Neural progenitor cell (in vitro differentiated cells): ENCODE measurements around the gene ZNF747.

Experiments
- EZH2 ChIP-seq: fragments of 200-600 bp; sonication (generic); IDR thresholded peaks from 2 replicates; pipeline ENCODE4 v1.6.1; 2017; ENCODE audit warnings: antibody characterized with exemption, mild to moderate bottlenecking, moderate library complexity
- TF ChIP-seq, protein P1 (sequence below): fragments of 200-600 bp; sonication (generic); IDR thresholded peaks from 2 replicates; pipeline ENCODE4 v1.5.1; 2017; ENCODE audit warnings: antibody characterized with exemption, mild to moderate bottlenecking

DNA sequence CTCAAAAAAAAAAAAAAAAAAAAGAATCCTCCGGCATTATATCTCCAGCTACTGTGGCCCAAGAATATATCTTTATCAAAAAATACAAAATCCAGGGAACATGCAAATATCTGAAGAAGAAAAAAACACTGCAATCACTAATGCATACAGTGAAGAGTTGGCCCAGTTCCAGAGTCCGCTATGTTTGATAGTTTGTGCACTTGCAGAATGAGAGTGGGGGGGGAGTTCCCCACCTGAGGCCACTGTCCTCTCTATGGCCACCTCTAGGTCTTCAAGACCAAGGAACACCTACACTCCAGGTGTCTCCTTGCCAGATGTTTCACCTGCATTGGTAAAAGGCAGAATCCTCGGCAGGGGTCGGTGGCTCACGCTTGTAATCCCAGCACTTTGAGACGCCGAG, 46.8 kb upstream of the ZNF747 start:
- TF ChIP-seq, protein P1, sequence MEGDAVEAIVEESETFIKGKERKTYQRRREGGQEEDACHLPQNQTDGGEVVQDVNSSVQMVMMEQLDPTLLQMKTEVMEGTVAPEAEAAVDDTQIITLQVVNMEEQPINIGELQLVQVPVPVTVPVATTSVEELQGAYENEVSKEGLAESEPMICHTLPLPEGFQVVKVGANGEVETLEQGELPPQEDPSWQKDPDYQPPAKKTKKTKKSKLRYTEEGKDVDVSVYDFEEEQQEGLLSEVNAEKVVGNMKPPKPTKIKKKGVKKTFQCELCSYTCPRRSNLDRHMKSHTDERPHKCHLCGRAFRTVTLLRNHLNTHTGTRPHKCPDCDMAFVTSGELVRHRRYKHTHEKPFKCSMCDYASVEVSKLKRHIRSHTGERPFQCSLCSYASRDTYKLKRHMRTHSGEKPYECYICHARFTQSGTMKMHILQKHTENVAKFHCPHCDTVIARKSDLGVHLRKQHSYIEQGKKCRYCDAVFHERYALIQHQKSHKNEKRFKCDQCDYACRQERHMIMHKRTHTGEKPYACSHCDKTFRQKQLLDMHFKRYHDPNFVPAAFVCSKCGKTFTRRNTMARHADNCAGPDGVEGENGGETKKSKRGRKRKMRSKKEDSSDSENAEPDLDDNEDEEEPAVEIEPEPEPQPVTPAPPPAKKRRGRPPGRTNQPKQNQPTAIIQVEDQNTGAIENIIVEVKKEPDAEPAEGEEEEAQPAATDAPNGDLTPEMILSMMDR, result no peak
- TF ChIP-seq EZH2, result no peak
